SH-SY5Y (cell line): ENCODE data around the gene SLC35F3.

Source experiments
- GATA2 ChIP-seq: IDR thresholded peaks from 2 replicates; pipeline ENCODE4 v1.6.1; 2011; ENCODE audit warnings: mild to moderate bottlenecking, low read depth, low read length
- GATA3 ChIP-seq: IDR thresholded peaks from 2 replicates; pipeline ENCODE4 v1.6.1; 2011; ENCODE audit warnings: low read depth, mild to moderate bottlenecking, low read length, moderate library complexity

GRCh38 chr1:234244482-234244881, 340.0 kb downstream of the SLC35F3 start:
- TF ChIP-seq GATA2 (no peak), GATA3 (no peak)
